ENCODE results near the gene GYS1.
"Not testable (repeated sequence)": the region's sequence is repeated elsewhere in the genome, so short reads cannot be mapped to it uniquely, and the experiment has no call there.

GYS1 gene

GRCh38 chr19:48993175-48994034 is at the start of gene GYS1, which contains the start of gene RUVBL2:
TSS of gene GYS1 (minus strand) at chr19:48993309. CDS start at chr19:48993112, 197 bp downstream.
TSS of gene RUVBL2 (plus strand) at chr19:48993887. CDS start at chr19:48993912, 25 bp downstream.
- DNase-seq: peak; percentile 99

- not testable (repeated sequence) for DNase-seq
Measured at GRCh38 chr19:49042666-49043065, 49.6 kb upstream of the GYS1 start.

GRCh38 chr19:49042177-49042576 is 49.1 kb upstream of the GYS1 start:
- no peak for DNase-seq

DNA sequence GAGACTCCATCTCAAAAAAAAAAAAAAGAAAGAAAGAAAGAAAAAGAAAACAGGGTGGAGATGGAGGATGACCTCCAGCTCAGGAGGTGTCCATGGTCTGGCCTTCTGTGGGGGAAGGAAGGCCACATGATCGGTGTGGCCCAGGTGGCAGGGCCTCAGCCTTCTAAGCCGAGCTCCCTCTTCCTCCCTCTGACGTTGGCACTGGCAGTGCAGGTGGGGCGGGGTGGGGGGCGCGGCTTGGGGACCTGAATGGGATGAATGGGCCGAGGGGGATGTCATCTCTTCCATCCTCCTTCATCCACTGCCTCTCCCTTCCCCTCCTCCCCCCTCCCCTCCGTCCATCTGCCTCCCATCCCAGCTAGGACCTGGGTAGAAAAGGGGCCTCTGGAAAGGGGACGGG is 46.6 kb upstream of the GYS1 start:
- not testable (repeated sequence) for DNase-seq

- DNase-seq: not testable (repeated sequence)
Measured at GRCh38 chr19:49038557-49039276, 45.6 kb upstream of the GYS1 start.

DNA sequence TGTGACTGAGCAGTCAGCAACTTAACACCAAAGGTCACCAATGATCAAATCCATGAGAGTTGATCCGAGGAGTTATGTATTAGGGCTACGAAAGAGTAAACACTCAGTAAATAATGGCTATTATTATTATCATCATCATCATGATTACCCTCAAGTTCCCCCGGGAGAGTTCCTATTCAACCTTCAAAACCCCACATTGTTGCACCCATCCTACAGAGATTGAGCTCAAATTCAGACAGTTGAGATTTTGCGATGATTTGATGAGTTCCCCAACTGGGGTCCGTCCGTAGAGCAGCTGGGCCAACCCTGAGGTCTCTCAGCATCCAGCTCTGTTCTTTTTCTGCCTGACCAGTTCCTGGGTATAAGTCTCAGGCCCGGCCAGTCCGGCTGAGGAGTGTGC is 45.0 kb upstream of the GYS1 start:
- not testable (repeated sequence) for DNase-seq

DNA sequence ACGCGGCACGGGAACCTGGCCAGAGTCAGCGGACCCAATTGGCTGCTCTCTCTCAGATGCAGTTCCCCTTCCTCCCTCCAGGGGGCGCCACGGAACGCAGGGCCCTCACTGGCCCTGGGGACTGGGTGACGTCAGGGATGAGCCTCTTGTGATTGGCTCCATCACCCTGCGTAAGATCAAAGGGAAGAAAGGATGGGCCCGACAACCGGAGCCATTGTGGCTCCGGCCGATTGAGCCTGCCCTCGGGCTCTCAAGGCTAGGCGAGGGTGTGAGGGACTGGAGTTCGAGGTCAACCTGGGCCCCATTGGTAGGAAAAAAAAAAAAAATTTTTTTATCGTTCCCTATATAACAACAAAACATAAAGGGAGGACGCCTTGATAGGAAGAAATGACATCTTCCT is 43.7 kb upstream of the GYS1 start, which contains the start of gene CGB1:
Gene CGB1 (minus strand): TSS at position 81 of the 400 bp plus-strand sequence. CDS start 184 bp downstream, outside the sequence.
- not testable (repeated sequence) for DNase-seq

- peak; percentile 47 for DNase-seq
Measured at GRCh38 chr19:49031642-49032301, 38.7 kb upstream of the GYS1 start, which contains the start of gene CGB2. TSS of gene CGB2 (plus strand) at chr19:49031890. CDS start at chr19:49032096, 206 bp downstream.

GRCh38 chr19:49030323-49030722 is 37.2 kb upstream of the GYS1 start:
- not testable (repeated sequence) for DNase-seq

DNA sequence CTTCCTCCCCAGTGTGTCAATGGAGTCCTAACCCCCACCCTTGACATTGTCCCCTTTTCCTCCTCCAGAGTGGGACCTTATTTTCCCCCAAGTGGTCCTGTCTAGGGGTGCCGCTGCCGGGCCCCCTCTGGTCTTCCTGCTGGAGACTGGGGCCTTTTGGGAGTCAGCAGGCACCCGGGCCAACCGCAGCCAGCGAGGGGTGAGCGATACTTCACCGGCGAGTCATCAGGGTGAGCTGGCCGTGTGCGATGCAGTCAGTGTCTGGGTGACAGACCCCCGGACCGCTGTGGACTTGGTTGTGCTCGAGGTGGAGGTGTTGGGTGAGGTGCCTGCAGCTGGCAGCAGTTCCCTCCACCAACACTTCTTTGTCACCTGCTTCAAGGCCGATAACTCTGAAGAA is 36.6 kb upstream of the GYS1 start:
- not testable (repeated sequence) for DNase-seq

DNA sequence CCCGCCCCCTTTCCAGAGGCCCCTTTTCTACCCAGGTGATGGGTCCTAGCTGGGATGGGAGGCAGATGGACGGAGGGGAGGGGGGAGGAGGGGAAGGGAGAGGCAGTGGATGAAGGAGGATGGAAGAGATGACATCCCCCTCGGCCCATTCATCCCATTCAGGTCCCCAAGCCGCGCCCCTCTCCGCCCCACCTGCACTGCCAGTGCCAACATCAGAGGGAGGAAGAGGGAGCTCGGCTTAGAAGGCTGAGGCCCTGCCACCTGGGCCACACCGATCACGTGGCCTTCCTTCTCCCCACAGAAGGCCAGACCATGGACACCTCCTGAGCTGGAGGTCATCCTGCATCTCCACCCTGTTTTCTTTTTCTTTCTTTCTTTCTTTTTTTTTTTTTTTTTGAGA is 35.6 kb upstream of the GYS1 start:
- DNase-seq: not testable (repeated sequence)

- DNase-seq: not testable (repeated sequence)
Measured at GRCh38 chr19:49025599-49025998, 32.5 kb upstream of the GYS1 start.

- not testable (repeated sequence) for DNase-seq
Measured at GRCh38 chr19:49025088-49025487, 32.0 kb upstream of the GYS1 start.

GRCh38 chr19:49024233-49024632 is 31.1 kb upstream of the GYS1 start, which contains the start of gene CGB3:
TSS of gene CGB3 (minus strand) at chr19:49024333. CDS start at chr19:49023971, 362 bp downstream.
- DNase-seq: not testable (repeated sequence)

DNA sequence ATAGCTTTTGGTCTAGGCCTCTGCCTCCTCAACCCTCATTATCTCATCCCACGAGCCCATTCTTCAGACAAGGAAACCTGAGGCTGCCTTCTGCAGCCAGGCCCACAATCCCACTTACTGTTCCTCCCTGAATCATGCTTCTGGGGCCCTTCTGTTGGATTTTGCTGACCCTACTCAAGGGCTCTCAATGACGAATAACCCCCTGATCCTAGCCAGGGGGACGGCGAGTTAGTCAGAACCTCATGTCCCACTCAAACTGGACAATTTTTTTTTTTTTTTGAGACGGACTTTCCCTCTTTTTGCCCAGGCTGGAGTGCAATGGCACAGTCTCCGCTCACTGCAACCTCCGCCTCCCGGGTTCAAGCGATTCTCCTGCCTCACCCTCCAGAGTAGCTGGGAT is 29.0 kb upstream of the GYS1 start:
- DNase-seq: no peak

GRCh38 chr19:49020931-49021895 is 28.1 kb upstream of the GYS1 start:
- DNase-seq: no peak

- DNase-seq: no peak
Measured at GRCh38 chr19:49020342-49020741, 27.2 kb upstream of the GYS1 start.

GRCh38 chr19:49019242-49019932 is 26.3 kb upstream of the GYS1 start:
- DNase-seq: peak; percentile 64

DNA sequence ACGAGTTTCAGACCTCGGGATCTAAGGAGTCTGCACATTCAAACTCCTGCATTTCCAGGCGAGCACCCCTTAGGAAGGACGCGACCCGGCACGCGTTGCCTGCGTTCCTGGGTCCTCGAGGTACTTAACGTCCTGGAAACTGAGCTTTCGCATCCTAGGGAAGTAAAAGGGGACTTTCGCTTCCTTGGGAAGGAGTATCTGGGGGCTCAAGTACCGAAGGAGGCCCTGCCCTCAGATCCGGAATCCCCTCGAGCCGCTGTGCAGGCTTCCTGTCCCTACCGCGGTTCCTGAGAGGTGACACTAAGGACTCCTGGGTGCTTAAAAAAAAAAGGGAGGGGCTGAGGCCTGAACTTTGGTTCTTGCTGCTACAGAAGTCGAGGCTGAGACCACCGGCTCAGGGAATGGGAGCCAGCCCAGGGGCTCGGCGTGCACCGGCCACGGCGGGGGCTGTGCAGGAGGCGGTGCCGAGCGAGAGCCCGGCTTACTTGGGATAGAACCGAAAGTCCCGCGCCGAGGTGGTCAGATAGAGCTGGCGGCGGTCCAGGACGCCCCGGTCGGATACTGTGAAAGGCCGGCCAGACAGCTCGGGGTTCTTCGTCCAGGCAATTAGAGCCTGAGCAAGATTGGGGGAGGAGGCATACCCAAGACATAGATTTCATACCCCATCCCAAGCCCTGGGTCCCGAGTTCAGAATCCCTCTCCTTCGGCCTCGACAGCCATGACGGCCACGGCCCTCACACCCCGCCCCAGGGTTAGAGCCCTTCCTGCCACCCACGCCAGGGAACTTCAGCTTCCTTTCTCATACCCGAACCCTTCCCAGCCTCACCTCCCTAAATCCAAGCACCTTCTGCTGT is 25.5 kb upstream of the GYS1 start:
- DNase-seq: not testable (repeated sequence)
